H9 (cell line): Measurements from ENCODE around the gene ELP1. TPM values are rescaled to one million over a fixed set of nuclear protein-coding genes. Genes with fewer than 3 reads are reported as not detected.
"Not testable (repeated sequence)": the region's sequence is repeated elsewhere in the genome, so short reads cannot be mapped to it uniquely, and the experiment has no call there.

Experiments used
- DNase-seq: peaks from one replicate; pipeline ENCODE4 v3.0.0-alpha.2; 2017
- H2AFZ ChIP-seq: one replicate; pipeline ENCODE4 v1.6.1; 2013; ENCODE audit warnings: mild to moderate bottlenecking, low read length, control low read depth, moderate library complexity
- H2AK5ac ChIP-seq: 2 replicates; pipeline ENCODE4 v1.6.1; 2013; ENCODE audit warnings: low read length, control low read depth, mixed read lengths; ENCODE audit not compliant: insufficient read length
- H2BK120ac ChIP-seq: one replicate; pipeline ENCODE4 v1.6.1; 2013; ENCODE audit warnings: low read depth, mild to moderate bottlenecking, low read length, control low read depth, inconsistent platforms; ENCODE audit not compliant: poor library complexity, severe bottlenecking
- H2BK12ac ChIP-seq: 2 replicates; pipeline ENCODE4 v1.6.1; 2013; ENCODE audit warnings: low read length, control low read depth, mixed read lengths, low read depth; ENCODE audit not compliant: insufficient read length
- H2BK15ac ChIP-seq: 2 replicates; pipeline ENCODE4 v1.6.1; 2013; ENCODE audit warnings: low read depth, low read length, control low read depth
- H2BK20ac ChIP-seq: one replicate; pipeline ENCODE4 v1.6.1; 2013; ENCODE audit warnings: low read depth, mild to moderate bottlenecking, low read length, control low read depth, inconsistent platforms; ENCODE audit not compliant: poor library complexity, severe bottlenecking
- H2BK5ac ChIP-seq: 2 replicates; pipeline ENCODE4 v1.6.1; 2013; ENCODE audit warnings: low read length, control low read depth, mixed read lengths; ENCODE audit not compliant: insufficient read length
- H3K14ac ChIP-seq: 2 replicates; pipeline ENCODE4 v1.6.1; 2013; ENCODE audit warnings: low read length, control low read depth; ENCODE audit not compliant: insufficient read depth
- H3K18ac ChIP-seq: 2 replicates; pipeline ENCODE4 v1.6.1; 2013; ENCODE audit warnings: low read depth, mild to moderate bottlenecking, mixed read lengths, low read length, control low read depth; ENCODE audit not compliant: insufficient read length
- H3K23ac ChIP-seq: 2 replicates; pipeline ENCODE4 v1.6.1; 2013; ENCODE audit warnings: low read length, control low read depth, mixed read lengths, low read depth; ENCODE audit not compliant: insufficient read length
- H3K23me2 ChIP-seq: 2 replicates; pipeline ENCODE4 v1.6.1; 2013; ENCODE audit warnings: low read depth, mild to moderate bottlenecking, mixed read lengths, low read length, control low read depth; ENCODE audit not compliant: insufficient read length, poor library complexity, severe bottlenecking
- H3K27ac ChIP-seq: 2 replicates; pipeline ENCODE4 v1.5.1; 2013; ENCODE audit warnings: low read length, control low read depth, mixed read lengths, low read depth; ENCODE audit not compliant: insufficient read length
- H3K27me3 ChIP-seq: 2 replicates; pipeline ENCODE4 v1.6.1; 2013; ENCODE audit warnings: low read length, control low read depth, inconsistent platforms; ENCODE audit not compliant: insufficient read depth
- H3K4ac ChIP-seq: 2 replicates; pipeline ENCODE4 v1.6.1; 2013; ENCODE audit warnings: low read depth, mild to moderate bottlenecking, control low read depth, inconsistent platforms, low read length, moderate library complexity
- H3K4me1 ChIP-seq: 2 replicates; pipeline ENCODE4 v1.6.1; 2013; ENCODE audit warnings: low read length, control low read depth, inconsistent platforms; ENCODE audit not compliant: insufficient read depth
- H3K4me2 ChIP-seq: 2 replicates; pipeline ENCODE4 v1.6.1; 2013; ENCODE audit warnings: low read length, control low read depth, mixed read lengths; ENCODE audit not compliant: insufficient read length, insufficient read depth
- H3K56ac ChIP-seq: 2 replicates; pipeline ENCODE4 v1.6.1; 2013; ENCODE audit warnings: low read depth, mild to moderate bottlenecking, mixed read lengths, low read length, control low read depth; ENCODE audit not compliant: insufficient read length
- H3K79me1 ChIP-seq: 2 replicates; pipeline ENCODE4 v1.6.1; 2013; ENCODE audit warnings: low read depth, mild to moderate bottlenecking, moderate library complexity, low read length, control low read depth, inconsistent platforms; ENCODE audit not compliant: insufficient read depth, poor library complexity, severe bottlenecking
- H3K79me2 ChIP-seq: 2 replicates; pipeline ENCODE4 v1.6.1; 2013; ENCODE audit warnings: low read length, control low read depth, inconsistent platforms; ENCODE audit not compliant: insufficient read depth
- H3K9ac ChIP-seq: 2 replicates; pipeline ENCODE4 v1.6.1; 2013; ENCODE audit warnings: low read length, control low read depth, mixed read lengths; ENCODE audit not compliant: insufficient read length; ENCODE audit errors: extremely low read depth
- H3K9me3 ChIP-seq: one replicate; pipeline ENCODE4 v1.6.1; 2013; ENCODE audit warnings: low read depth, low read length, inconsistent platforms; ENCODE audit not compliant: control insufficient read depth
- H3T11ph ChIP-seq: one replicate; pipeline ENCODE4 v1.6.1; 2013; ENCODE audit warnings: mild to moderate bottlenecking, low read length, control low read depth, inconsistent platforms
- H4K20me1 ChIP-seq: one replicate; pipeline ENCODE4 v1.6.1; 2013; ENCODE audit not compliant: control insufficient read depth, insufficient read length, insufficient read depth
- H4K5ac ChIP-seq: 2 replicates; pipeline ENCODE4 v1.6.1; 2013; ENCODE audit warnings: low read depth, mild to moderate bottlenecking, mixed read lengths, low read length, control low read depth; ENCODE audit not compliant: insufficient read length
- H4K8ac ChIP-seq: replicated peaks from 2 replicates; pipeline ENCODE4 v1.6.1; 2013; ENCODE audit warnings: low read length, control low read depth, mixed read lengths, low read depth; ENCODE audit not compliant: insufficient read length
- H4K91ac ChIP-seq: 2 replicates; pipeline ENCODE4 v1.6.1; 2013; ENCODE audit warnings: low read depth, mild to moderate bottlenecking, moderate library complexity, mixed read lengths, low read length, control low read depth; ENCODE audit not compliant: insufficient read length
- H3K27ac Mint-ChIP-seq, 3 experiments: 2 replicates in 2 of 3; 3 replicates in 1 of 3; pipeline ENCODE4 v1.8.0; 2020 to 2021; ENCODE audit warnings: mixed read lengths in 3 of 3, mild to moderate bottlenecking in 1 of 3, moderate library complexity in 1 of 3
- H3K27me3 Mint-ChIP-seq: 2 replicates; pipeline ENCODE4 v1.8.0; 2021; ENCODE audit warnings: low read depth, mild to moderate bottlenecking, moderate library complexity, mixed read lengths
- H3K36me3 Mint-ChIP-seq, 3 experiments: 2 replicates in 2 of 3; 3 replicates in 1 of 3; pipeline ENCODE4 v1.8.0; 2020 to 2021; ENCODE audit warnings: low read depth in 3 of 3, mixed read lengths in 3 of 3; ENCODE audit not compliant: insufficient read depth in 1 of 3
- H3K4me1 Mint-ChIP-seq, 2 experiments: 2 replicates each; pipeline ENCODE4 v1.8.0; 2020; ENCODE audit warnings: mixed read lengths in 2 of 2
- H3K4me3 Mint-ChIP-seq, 2 experiments: 2 replicates in 1 of 2; 3 replicates in 1 of 2; pipeline ENCODE4 v1.8.0; 2020 to 2021; ENCODE audit warnings: mild to moderate bottlenecking in 2 of 2, mixed read lengths in 2 of 2, moderate library complexity in 1 of 2
- H3K9me3 Mint-ChIP-seq, 2 experiments: 2 replicates in 1 of 2; 3 replicates in 1 of 2; pipeline ENCODE4 v1.8.0; 2020; ENCODE audit warnings: mild to moderate bottlenecking in 2 of 2, mixed read lengths in 2 of 2, moderate library complexity in 1 of 2
- CTCF ChIP-seq: fragments of 200-600 bp; sonication (generic); conservative IDR thresholded peaks from 3 replicates; pipeline ENCODE4 v1.8.0; 2021; ENCODE audit warnings: antibody characterized with exemption, mild to moderate bottlenecking
- WGBS: extraction: QIAGEN DNeasy Blood & Tissue Kit; methylation state at CpG from one replicate; pipeline ENCODE4 v1.1.7; 2013; ENCODE audit warnings: missing lambda C conversion rate, low lambda C conversion rate, mixed read lengths; ENCODE audit not compliant: insufficient read length; ENCODE audit errors: extremely low coverage; 5-methylcytosine and 5-hydroxymethylcytosine counted together
- total RNA-seq: library from RNA; stranded (reverse); gene quantifications from 2 replicates; pipeline ENCODE4 v1.2.1, GENCODE V29; 2021

The ELP1 gene
- total RNA-seq, 1 experiment from 2014 or later: 38.7 TPM

GRCh38 chr9:108900176-108900575 is 33.7 kb downstream of the ELP1 start:
- no peak overlapping the region for H4K8ac ChIP-seq
- no peaks in the 10 kb centered on the region for H3K4me1 ChIP-seq
- no peak overlapping the region for H3K56ac ChIP-seq
- no peak overlapping the region for H3K27ac ChIP-seq
- no peaks in the 10 kb centered on the region for H3K23me2 ChIP-seq
- H2BK12ac ChIP-seq: no peak overlapping the region
- no peak overlapping the region for H2BK120ac ChIP-seq
- no peak overlapping the region for H2BK15ac ChIP-seq
- H3K23ac ChIP-seq: no peak overlapping the region
- DNase-seq: no peak
- no peak overlapping the region for H4K5ac ChIP-seq
- no peaks in the 10 kb centered on the region for H3K9me3 Mint-ChIP-seq
- H3K27me3 Mint-ChIP-seq: no peaks in the 10 kb centered on the region
- H2BK20ac ChIP-seq: no peak overlapping the region
- H3K4me2 ChIP-seq: no peak overlapping the region
- no peaks in the 10 kb centered on the region for H4K20me1 ChIP-seq
- no peak for TF ChIP-seq CTCF
- H3K79me1 ChIP-seq: no peaks in the 10 kb centered on the region
- no peaks in the 10 kb centered on the region for H3K79me2 ChIP-seq
- no CpG with 5 or more reads among the region's 5 CpGs for WGBS
- H3K27ac Mint-ChIP-seq: no peak overlapping the region
- no peak overlapping the region for H4K91ac ChIP-seq
- H3K9me3 ChIP-seq: no peaks in the 10 kb centered on the region
- H2AFZ ChIP-seq: no peak overlapping the region
- no peaks in the 10 kb centered on the region for H3K4me1 Mint-ChIP-seq
- no peak overlapping the region for H2AK5ac ChIP-seq
- H3K27me3 ChIP-seq: no peaks in the 10 kb centered on the region
- H3T11ph ChIP-seq: no peak overlapping the region
- peaks cover 17 to 83% (median 63%) of the 10 kb centered on the region in 3 experiments; a peak in 6 of 7 replicates for H3K36me3 Mint-ChIP-seq
- H3K4me3 Mint-ChIP-seq: no peak overlapping the region
- H2BK5ac ChIP-seq: no peak overlapping the region
- no peak overlapping the region for H3K4ac ChIP-seq
- H3K9ac ChIP-seq: no peak overlapping the region
- no peak overlapping the region for H3K14ac ChIP-seq
- H3K18ac ChIP-seq: no peak overlapping the region

GRCh38 chr9:108899023-108899695 is 34.8 kb downstream of the ELP1 start:
- H2BK15ac ChIP-seq, H3K79me1 ChIP-seq, H3K4me3 Mint-ChIP-seq, H3K23ac ChIP-seq, H3K79me2 ChIP-seq, H2BK5ac ChIP-seq, H2BK12ac ChIP-seq, H3K27ac Mint-ChIP-seq, H3K4me1 Mint-ChIP-seq, H4K8ac ChIP-seq, H3K4me1 ChIP-seq, H3K23me2 ChIP-seq, H4K20me1 ChIP-seq, H3K18ac ChIP-seq, H3K4ac ChIP-seq, H2AK5ac ChIP-seq, H3T11ph ChIP-seq, H3K27me3 Mint-ChIP-seq, H3K56ac ChIP-seq, H3K9me3 Mint-ChIP-seq, H4K5ac ChIP-seq, H3K9me3 ChIP-seq, H3K9ac ChIP-seq, H2BK20ac ChIP-seq, H2AFZ ChIP-seq, H3K14ac ChIP-seq, H4K91ac ChIP-seq, H3K4me2 ChIP-seq, H2BK120ac ChIP-seq, DNase-seq, H3K27ac ChIP-seq, H3K27me3 ChIP-seq: not testable (repeated sequence)
- peaks cover 18 to 89% (median 62%) of the 10 kb centered on the region in 3 experiments; a peak in 6 of 7 replicates for H3K36me3 Mint-ChIP-seq
- WGBS: no CpG with 5 or more reads among the region's 8 CpGs
